KMS-11 (cell line): ENCODE data around the gene OSBPL3.
"Not testable (repeated sequence)": the region's sequence is repeated elsewhere in the genome, so short reads cannot be mapped to it uniquely, and the experiment has no call there.

Experiments
- H2AFZ ChIP-seq: fragments of 200-600 bp; sonication (generic); 2 replicates; pipeline ENCODE4 v1.6.1; 2016; ENCODE audit warnings: antibody characterized with exemption, mixed run types, low read depth
- H3K27ac ChIP-seq: fragments of 200-600 bp; sonication (generic); 2 replicates; pipeline ENCODE4 v1.6.1; 2016; ENCODE audit warnings: mild to moderate bottlenecking, mixed run types
- H3K27me3 ChIP-seq: fragments of 200-600 bp; sonication (generic); 2 replicates; pipeline ENCODE4 v1.6.1; 2017; ENCODE audit warnings: mild to moderate bottlenecking, low read depth, mixed run types, moderate library complexity; ENCODE audit not compliant: insufficient read depth
- H3K36me3 ChIP-seq: fragments of 200-600 bp; sonication (generic); 2 replicates; pipeline ENCODE4 v1.6.1; 2017; ENCODE audit warnings: mild to moderate bottlenecking, mixed run types; ENCODE audit not compliant: insufficient read depth
- H3K4me1 ChIP-seq: fragments of 200-600 bp; sonication (generic); 2 replicates; pipeline ENCODE4 v1.6.1; 2016; ENCODE audit warnings: mild to moderate bottlenecking, low read depth, mixed run types; ENCODE audit not compliant: poor library complexity, severe bottlenecking
- H3K4me2 ChIP-seq: fragments of 200-600 bp; sonication (generic); 2 replicates; pipeline ENCODE4 v1.7.0; 2016; ENCODE audit warnings: mild to moderate bottlenecking, mixed run types
- H3K4me3 ChIP-seq: fragments of 200-600 bp; sonication (generic); IDR thresholded peaks from 2 replicates; pipeline ENCODE4 v1.6.1; 2017; ENCODE audit warnings: low read depth, low read length, mixed read lengths; ENCODE audit not compliant: insufficient read depth
- H3K79me2 ChIP-seq: fragments of 200-600 bp; sonication (generic); 2 replicates; pipeline ENCODE4 v1.6.1; 2016; ENCODE audit warnings: low read depth, mixed run types; ENCODE audit not compliant: insufficient read depth
- H3K9ac ChIP-seq: fragments of 200-600 bp; sonication (generic); 2 replicates; pipeline ENCODE4 v1.6.1; 2016; ENCODE audit warnings: mild to moderate bottlenecking, mixed run types
- H4K20me1 ChIP-seq: fragments of 200-600 bp; sonication (generic); 2 replicates; pipeline ENCODE4 v1.6.1; 2016; ENCODE audit warnings: mild to moderate bottlenecking, mixed run types; ENCODE audit not compliant: insufficient read depth
- TF ChIP-seq, protein P1 (sequence below): fragments of 200-600 bp; sonication (generic); conservative IDR thresholded peaks from 2 replicates; pipeline ENCODE4 v1.6.1; 2017; ENCODE audit warnings: low read depth, mild to moderate bottlenecking, antibody characterized with exemption, low read length, moderate library complexity, mixed read lengths

OSBPL3 gene

DNA sequence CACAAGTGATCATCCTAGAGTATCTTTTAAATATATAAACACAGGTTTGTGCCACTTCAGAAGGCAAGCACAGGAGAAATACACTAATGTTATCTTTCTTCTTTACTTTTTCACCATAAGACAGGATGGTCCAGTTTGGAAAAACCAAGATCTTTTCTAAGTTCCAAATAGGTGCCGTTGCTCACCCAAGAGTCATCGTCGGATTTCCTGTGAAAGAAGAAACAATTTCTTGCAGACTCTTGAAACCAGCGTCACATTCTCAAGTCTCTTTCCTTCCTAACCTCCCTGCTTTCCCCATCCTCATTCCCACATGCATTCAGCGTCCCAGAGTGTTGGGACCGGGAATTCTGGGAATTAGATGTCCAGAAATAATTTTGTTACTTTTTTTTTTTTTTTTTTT is 179.9 kb downstream of the OSBPL3 start:
- H3K27me3 ChIP-seq: no peaks in the 10 kb centered on the region
- TF ChIP-seq, protein P1, sequence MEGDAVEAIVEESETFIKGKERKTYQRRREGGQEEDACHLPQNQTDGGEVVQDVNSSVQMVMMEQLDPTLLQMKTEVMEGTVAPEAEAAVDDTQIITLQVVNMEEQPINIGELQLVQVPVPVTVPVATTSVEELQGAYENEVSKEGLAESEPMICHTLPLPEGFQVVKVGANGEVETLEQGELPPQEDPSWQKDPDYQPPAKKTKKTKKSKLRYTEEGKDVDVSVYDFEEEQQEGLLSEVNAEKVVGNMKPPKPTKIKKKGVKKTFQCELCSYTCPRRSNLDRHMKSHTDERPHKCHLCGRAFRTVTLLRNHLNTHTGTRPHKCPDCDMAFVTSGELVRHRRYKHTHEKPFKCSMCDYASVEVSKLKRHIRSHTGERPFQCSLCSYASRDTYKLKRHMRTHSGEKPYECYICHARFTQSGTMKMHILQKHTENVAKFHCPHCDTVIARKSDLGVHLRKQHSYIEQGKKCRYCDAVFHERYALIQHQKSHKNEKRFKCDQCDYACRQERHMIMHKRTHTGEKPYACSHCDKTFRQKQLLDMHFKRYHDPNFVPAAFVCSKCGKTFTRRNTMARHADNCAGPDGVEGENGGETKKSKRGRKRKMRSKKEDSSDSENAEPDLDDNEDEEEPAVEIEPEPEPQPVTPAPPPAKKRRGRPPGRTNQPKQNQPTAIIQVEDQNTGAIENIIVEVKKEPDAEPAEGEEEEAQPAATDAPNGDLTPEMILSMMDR: no peak
- no peak overlapping the region for H3K9ac ChIP-seq
- H3K79me2 ChIP-seq: no peaks in the 10 kb centered on the region
- H3K27ac ChIP-seq: no peak overlapping the region
- no peaks in the 10 kb centered on the region for H3K36me3 ChIP-seq
- no peak overlapping the region for H3K4me2 ChIP-seq
- no peak overlapping the region for H3K4me3 ChIP-seq
- no peaks in the 10 kb centered on the region for H3K4me1 ChIP-seq
- no peak overlapping the region for H2AFZ ChIP-seq
- H4K20me1 ChIP-seq: no peaks in the 10 kb centered on the region

DNA sequence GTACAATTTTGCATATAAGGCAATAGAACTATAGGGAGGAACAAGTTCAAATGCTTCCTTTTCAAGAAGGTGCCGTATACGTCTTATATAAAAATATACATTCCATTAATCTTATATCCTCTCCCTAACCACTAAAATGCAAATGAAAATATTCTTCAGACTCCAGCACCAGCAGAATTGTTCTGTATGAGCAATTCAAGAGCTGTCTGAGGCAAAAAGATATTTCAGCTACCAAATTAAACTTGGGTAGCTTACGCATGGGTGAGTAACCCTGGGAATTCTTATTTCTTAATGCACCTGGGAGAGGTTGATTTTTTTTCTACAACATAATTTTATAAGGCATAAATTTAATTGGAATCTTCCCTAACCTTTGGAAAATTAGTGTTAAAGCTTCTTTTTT is 180.5 kb downstream of the OSBPL3 start:
- TF ChIP-seq, protein P1: no peak
- H4K20me1 ChIP-seq: no peaks in the 10 kb centered on the region
- H3K4me2 ChIP-seq: no peak overlapping the region
- H3K4me1 ChIP-seq: no peaks in the 10 kb centered on the region
- no peak overlapping the region for H3K27ac ChIP-seq
- no peaks in the 10 kb centered on the region for H3K79me2 ChIP-seq
- H3K36me3 ChIP-seq: no peaks in the 10 kb centered on the region
- H3K4me3 ChIP-seq: no peak overlapping the region
- H2AFZ ChIP-seq: no peak overlapping the region
- no peak overlapping the region for H3K9ac ChIP-seq
- no peaks in the 10 kb centered on the region for H3K27me3 ChIP-seq

DNA sequence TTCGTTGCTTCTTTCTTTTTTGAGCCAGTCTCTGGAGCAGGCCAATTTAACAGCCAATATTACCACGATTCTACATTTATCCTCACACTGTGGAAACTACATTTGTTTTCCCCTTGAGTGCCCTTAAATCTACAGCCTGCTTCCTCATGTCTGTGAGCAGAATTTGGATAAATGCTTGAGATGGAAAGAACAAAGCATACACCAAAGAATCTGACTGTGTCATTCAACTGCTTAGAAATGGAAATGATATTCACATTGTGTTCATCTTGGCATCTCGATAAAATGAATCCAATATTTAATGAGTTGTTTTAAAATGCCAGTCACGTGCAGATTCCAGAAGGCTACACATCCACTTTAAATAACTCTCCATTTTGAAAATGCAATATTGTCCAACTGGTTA is 181.7 kb downstream of the OSBPL3 start:
- Histone ChIP-seq H3K79me2 (no peaks in the 10 kb centered on the region), H3K4me2 (no peak overlapping the region), H3K27me3 (no peaks in the 10 kb centered on the region), H3K9ac (no peak overlapping the region), H3K4me3 (no peak overlapping the region), H4K20me1 (no peaks in the 10 kb centered on the region), H3K27ac (no peak overlapping the region), H3K4me1 (no peaks in the 10 kb centered on the region), H2AFZ (no peak overlapping the region), H3K36me3 (no peaks in the 10 kb centered on the region)
- TF ChIP-seq, protein P1: no peak

DNA sequence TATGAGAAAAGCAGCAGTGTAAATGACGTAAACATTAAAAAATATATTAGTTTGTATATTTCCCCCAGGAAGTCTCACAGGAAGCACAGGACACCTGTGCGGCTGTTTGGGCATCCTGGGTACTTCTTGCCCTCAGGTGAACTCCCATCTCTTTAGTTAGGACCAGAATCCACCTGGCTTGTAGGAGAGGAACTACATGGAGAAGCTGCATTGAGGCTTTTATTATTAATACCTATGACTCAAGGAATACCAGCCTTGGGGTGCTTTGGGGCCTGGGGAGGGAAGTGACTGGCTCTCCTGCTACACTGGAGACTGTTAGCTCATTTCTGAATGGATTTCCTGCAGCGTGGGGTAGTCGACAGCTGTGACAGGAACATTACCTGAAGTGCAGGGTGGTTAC is 182.7 kb downstream of the OSBPL3 start:
- H3K9ac ChIP-seq: no peak overlapping the region
- H3K79me2 ChIP-seq: no peaks in the 10 kb centered on the region
- no peak overlapping the region for H3K4me2 ChIP-seq
- no peaks in the 10 kb centered on the region for H4K20me1 ChIP-seq
- H3K36me3 ChIP-seq: no peaks in the 10 kb centered on the region
- H3K4me1 ChIP-seq: no peaks in the 10 kb centered on the region
- H3K27ac ChIP-seq: no peak overlapping the region
- H3K27me3 ChIP-seq: no peaks in the 10 kb centered on the region
- TF ChIP-seq, protein P1: no peak
- no peak overlapping the region for H2AFZ ChIP-seq
- H3K4me3 ChIP-seq: no peak overlapping the region

DNA sequence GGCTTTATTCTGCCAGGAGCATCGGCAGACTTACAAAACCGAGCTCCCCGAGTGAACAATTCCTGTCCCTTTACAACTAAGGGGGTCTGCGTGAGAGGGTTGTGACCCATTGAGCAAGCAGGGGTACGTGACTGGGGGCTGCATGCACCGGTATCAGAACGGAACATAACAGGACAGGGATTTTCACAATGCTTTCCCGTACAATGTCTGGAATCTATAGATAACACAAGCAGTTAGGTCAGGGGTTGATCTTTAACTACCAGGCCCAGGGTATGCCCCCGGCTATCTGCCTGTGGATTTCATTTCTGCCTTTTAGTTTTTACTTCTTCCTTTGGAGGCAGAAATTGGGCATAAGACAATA is 184.6 kb downstream of the OSBPL3 start:
- no peaks in the 10 kb centered on the region for H3K79me2 ChIP-seq
- no peak overlapping the region for H3K4me3 ChIP-seq
- no peak overlapping the region for H3K27ac ChIP-seq
- TF ChIP-seq, protein P1: no peak
- no peak overlapping the region for H3K4me2 ChIP-seq
- H3K36me3 ChIP-seq: no peaks in the 10 kb centered on the region
- no peak overlapping the region for H3K9ac ChIP-seq
- no peaks in the 10 kb centered on the region for H4K20me1 ChIP-seq
- no peaks in the 10 kb centered on the region for H3K4me1 ChIP-seq
- H2AFZ ChIP-seq: no peak overlapping the region
- no peaks in the 10 kb centered on the region for H3K27me3 ChIP-seq

DNA sequence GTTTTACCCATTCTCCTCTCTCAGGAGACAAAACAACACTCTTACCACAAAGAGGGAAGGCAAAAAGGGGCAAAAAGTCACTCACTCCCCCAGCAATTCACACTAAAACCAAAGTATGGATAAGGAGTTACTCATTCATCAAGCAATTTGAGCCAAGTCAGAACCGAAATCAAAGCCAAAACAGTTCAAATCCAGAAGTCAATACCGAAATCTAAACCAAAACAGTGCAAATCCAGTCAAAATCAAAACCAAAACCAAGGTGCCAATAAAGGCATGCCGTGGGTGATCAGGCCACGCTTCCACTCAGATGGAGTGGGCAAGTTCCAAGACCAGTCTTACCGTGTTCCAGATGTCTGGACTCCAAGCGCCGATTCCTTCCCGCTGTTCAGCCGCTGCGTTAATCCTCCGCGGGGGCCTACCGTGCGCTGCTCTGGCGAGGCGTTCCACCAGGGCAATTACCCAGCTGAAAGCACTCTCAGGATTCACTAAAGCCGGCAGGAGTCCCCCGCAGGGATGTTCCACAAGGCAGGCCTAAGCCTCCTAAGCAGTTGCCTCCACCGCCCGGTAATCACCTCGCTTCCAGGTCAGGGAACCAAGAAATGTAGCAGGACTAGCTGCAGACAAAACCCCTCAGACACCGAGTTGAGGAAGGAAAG is 185.1 kb downstream of the OSBPL3 start:
- not testable (repeated sequence) for H3K9ac ChIP-seq, H3K4me3 ChIP-seq, H3K4me2 ChIP-seq, H3K79me2 ChIP-seq, H3K27me3 ChIP-seq, H3K27ac ChIP-seq, H4K20me1 ChIP-seq, H2AFZ ChIP-seq, H3K4me1 ChIP-seq, H3K36me3 ChIP-seq
